Gastrocnemius medialis (tissue), 4 donors: Measurements from ENCODE around the gene FGF19. TPM values are rescaled to one million over a fixed set of nuclear protein-coding genes. Genes with fewer than 3 reads are reported as not detected.

ENCODE experiments used
- ATAC-seq, 2 donors: fragments of 150-250 bp; one replicate each; pipeline ENCODE4 v1.9.1; 2016
- DNase-seq, 2 donors: peaks; one replicate each; pipeline ENCODE4 v3.0.0-alpha.2; 2019
- H3K27ac ChIP-seq, 4 donors: fragments of 200-600 bp; sonication (generic); 1 replicate in 1 of 4; 2 replicates in 3 of 4; pipeline ENCODE4 v1.5.1; 2016 to 2018; ENCODE audit warnings: mild to moderate bottlenecking in 2 of 4, moderate library complexity in 1 of 4
- H3K27me3 ChIP-seq, 3 donors: fragments of 200-600 bp; sonication (generic) in 2 of 3; 1 replicate in 1 of 3; 2 replicates in 2 of 3; pipeline versions ENCODE4 v1.5.1 to v1.6.0; 2016 to 2019; ENCODE audit warnings: mild to moderate bottlenecking in 1 of 3, moderate library complexity in 1 of 3
- H3K36me3 ChIP-seq, 2 donors: fragments of 200-600 bp; sonication (generic) in 1 of 2; one replicate each; pipeline ENCODE4 v1.5.1; 2017 to 2018
- H3K4me1 ChIP-seq, 2 donors: fragments of 200-600 bp; sonication (generic) in 1 of 2; one replicate each; pipeline ENCODE4 v1.5.1; 2016 to 2017; ENCODE audit warnings: mild to moderate bottlenecking in 2 of 2
- H3K4me3 ChIP-seq, 4 donors: fragments of 200-600 bp; sonication (generic) in 3 of 4; 1 replicate in 1 of 4; 2 replicates in 3 of 4; pipeline ENCODE4 v1.5.1; 2016 to 2019; ENCODE audit warnings: mild to moderate bottlenecking in 2 of 4
- H3K9me3 ChIP-seq, 3 donors: fragments of 200-600 bp; sonication (generic) in 2 of 3; 1 replicate in 1 of 3; 2 replicates in 2 of 3; pipeline ENCODE4 v1.5.1; 2016 to 2019
- CTCF ChIP-seq, 5 experiments: fragments of 450-650 bp in 3 of 5; fragments of 200-600 bp in 2 of 5; sonication (generic) in 2 of 5; IDR thresholded peaks in 4 of 5; conservative IDR thresholded peaks in 1 of 5; 1 replicate in 4 of 5; 2 replicates in 1 of 5; pipeline ENCODE4 v1.5.1; 2016 to 2019; ENCODE audit warnings: antibody characterized with exemption in 5 of 5, mild to moderate bottlenecking in 3 of 5, moderate library complexity in 3 of 5
- POLR2A ChIP-seq, 2 donors: fragments of 450-650 bp; IDR thresholded peaks; one replicate each; pipeline ENCODE4 v1.6.1; 2017; ENCODE audit warnings: antibody characterized with exemption in 2 of 2, mild to moderate bottlenecking in 2 of 2, moderate library complexity in 2 of 2
- in situ Hi-C, 4 donors: fragments of 200-750 bp; cut with MboI; loops; one replicate each; pipeline versions ENCODE4 v1.15.0 to v1.8.0; 2017; ENCODE audit warnings: low sequenced_read_pairs in 4 of 4
- intact Hi-C: fragments of 100-400 bp; cut with DNase I; formaldehyde crosslinking; loops from one replicate; pipeline ENCODE4 v1.15.1; 2023; ENCODE audit warnings: low total_unique reads
- total RNA-seq, 4 donors: library from RNA; depleted of rRNA; stranded (reverse); fragments of >200 nt; gene quantifications; one replicate each; pipeline versions ENCODE4 v1.1.0 to v1.2.3, GENCODE V29; 2016

Gene FGF19
- total RNA-seq, 4 donors from 2014 or later: not detected

GRCh38 chr11:69744435-69744834 lies 40.6 kb upstream of the FGF19 start:
- intact Hi-C loops (no loop called here), in situ Hi-C loops (no loop called here)
- no peaks in the 10 kb centered on the region for H3K4me1 ChIP-seq
- H3K4me3 ChIP-seq: no peak overlapping the region
- TF ChIP-seq POLR2A (IDR thresholded peaks at IDR 0.05) (no peak), CTCF (IDR thresholded peaks at IDR 0.05 in 4 of 5, conservative IDR thresholded peaks at IDR 0.05 in 1 of 5) (no peak)
- ATAC-seq (no peak), DNase-seq (no peak)
- H3K36me3 ChIP-seq: no peaks in the 10 kb centered on the region
- H3K9me3 ChIP-seq: no peaks in the 10 kb centered on the region
- H3K27me3 ChIP-seq: peaks cover 4 to 6% (median 6%) of the 10 kb centered on the region in 3 donors
- no peak overlapping the region for H3K27ac ChIP-seq

DNA sequence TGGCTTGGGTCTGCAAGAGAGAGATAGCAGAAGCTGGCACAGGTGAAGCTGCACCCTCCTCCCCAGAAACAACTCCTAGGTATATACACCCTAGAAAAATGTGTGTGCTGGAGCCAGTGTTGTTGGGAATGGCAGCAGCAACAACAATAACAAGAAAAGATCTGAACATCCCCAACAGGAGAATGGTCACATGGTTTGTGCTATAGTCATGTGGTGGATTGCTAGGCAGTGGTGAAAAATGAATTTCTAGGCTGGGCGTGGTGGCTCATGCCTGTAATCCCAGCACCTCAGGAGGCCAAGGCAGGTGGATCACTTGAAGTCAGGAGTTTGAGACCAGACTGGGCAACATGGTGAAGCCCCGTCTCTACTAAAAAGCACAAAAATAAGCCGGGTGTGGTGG lies 31.0 kb upstream of the FGF19 start:
- in situ Hi-C loops: no loop called here
- no peak overlapping the region for H3K4me3 ChIP-seq
- no peak overlapping the region for H3K27ac ChIP-seq
- H3K27me3 ChIP-seq: peaks cover 4 to 12% (median 6%) of the 10 kb centered on the region in 3 donors
- no peaks in the 10 kb centered on the region for H3K36me3 ChIP-seq
- ATAC-seq: no peak
- H3K4me1 ChIP-seq: no peaks in the 10 kb centered on the region
- DNase-seq: no peak
- intact Hi-C loops: no loop called here
- no peaks in the 10 kb centered on the region for H3K9me3 ChIP-seq
- TF ChIP-seq POLR2A (IDR thresholded peaks at IDR 0.05) (no peak), CTCF (IDR thresholded peaks at IDR 0.05 in 4 of 5, conservative IDR thresholded peaks at IDR 0.05 in 1 of 5) (no peak)

DNA sequence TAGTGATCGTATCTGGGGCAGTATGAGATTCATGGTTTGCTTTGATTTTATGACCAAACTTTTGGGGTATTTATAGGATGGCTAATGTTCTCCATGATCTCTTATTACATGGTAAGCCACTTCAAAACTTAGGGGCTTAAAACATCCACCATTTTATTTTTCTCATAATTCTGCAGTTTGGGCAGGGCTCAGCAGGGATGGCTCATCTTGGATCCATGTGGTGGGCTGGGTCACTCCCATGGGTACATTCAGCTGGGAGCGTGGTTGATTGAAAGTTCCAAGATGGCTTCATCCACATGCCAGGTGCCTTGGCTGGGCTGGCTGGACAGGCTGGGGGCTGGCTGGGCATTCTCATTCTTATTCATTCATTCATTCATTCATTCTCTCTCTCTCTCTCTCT lies 30.5 kb upstream of the FGF19 start:
- Histone ChIP-seq H3K4me1 (no peaks in the 10 kb centered on the region), H3K4me3 (no peak overlapping the region), H3K27me3 (peaks cover 4 to 12% (median 6%) of the 10 kb centered on the region in 3 donors), H3K27ac (no peak overlapping the region), H3K36me3 (no peaks in the 10 kb centered on the region), H3K9me3 (no peaks in the 10 kb centered on the region)
- intact Hi-C loops (no loop called here), in situ Hi-C loops (no loop called here)
- TF ChIP-seq CTCF (IDR thresholded peaks at IDR 0.05 in 4 of 5, conservative IDR thresholded peaks at IDR 0.05 in 1 of 5): no peak
- TF ChIP-seq POLR2A (IDR thresholded peaks at IDR 0.05): no peak
- DNase-seq (no peak), ATAC-seq (no peak)

DNA sequence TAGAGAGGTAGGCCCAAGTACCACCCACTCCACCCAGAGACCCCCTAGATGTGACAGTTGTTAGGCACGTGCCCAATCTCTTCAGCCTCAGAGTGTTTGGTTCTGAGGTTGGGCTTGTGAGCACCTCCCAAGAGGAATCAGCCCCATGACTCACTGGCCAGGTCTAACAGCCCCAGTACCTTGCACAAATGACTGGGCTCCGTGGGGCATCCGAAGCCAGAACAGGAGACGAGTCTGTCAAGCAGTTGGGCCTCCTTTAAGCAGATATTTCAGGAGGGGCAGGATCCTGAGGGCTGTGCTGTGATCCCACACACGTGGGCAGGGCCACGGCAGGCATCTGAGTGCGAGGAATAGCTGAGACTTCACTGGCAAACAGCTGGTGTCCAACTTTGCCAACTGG lies 29.1 kb upstream of the FGF19 start:
- Histone ChIP-seq H3K27me3 (peaks cover 4 to 12% (median 6%) of the 10 kb centered on the region in 3 donors), H3K4me1 (no peaks in the 10 kb centered on the region), H3K27ac (no peak overlapping the region), H3K36me3 (no peaks in the 10 kb centered on the region), H3K4me3 (no peak overlapping the region), H3K9me3 (no peaks in the 10 kb centered on the region)
- in situ Hi-C loops: no loop called here
- no peak for TF ChIP-seq POLR2A (IDR thresholded peaks at IDR 0.05)
- no peak for TF ChIP-seq CTCF (IDR thresholded peaks at IDR 0.05 in 4 of 5, conservative IDR thresholded peaks at IDR 0.05 in 1 of 5)
- ATAC-seq: no peak
- DNase-seq: no peak
- intact Hi-C loops: no loop called here

GRCh38 chr11:69731110-69731509 lies 27.3 kb upstream of the FGF19 start:
- TF ChIP-seq POLR2A (IDR thresholded peaks at IDR 0.05): no peak
- TF ChIP-seq CTCF (IDR thresholded peaks at IDR 0.05 in 4 of 5, conservative IDR thresholded peaks at IDR 0.05 in 1 of 5): no peak
- no peak for DNase-seq
- no peak overlapping the region for H3K4me3 ChIP-seq
- H3K36me3 ChIP-seq: no peaks in the 10 kb centered on the region
- H3K9me3 ChIP-seq: no peaks in the 10 kb centered on the region
- in situ Hi-C loops: no loop called here
- peaks cover 9 to 21% (median 12%) of the 10 kb centered on the region in 3 donors for H3K27me3 ChIP-seq
- H3K4me1 ChIP-seq: no peaks in the 10 kb centered on the region
- H3K27ac ChIP-seq: no peak overlapping the region
- ATAC-seq: no peak
- intact Hi-C loops: no loop called here
